ENCODE data around the gene SGSM1.

GRCh38 chr22:24887260-24887659 lies 81.2 kb downstream of the SGSM1 start:
- TF ChIP-seq POLR2AphosphoS5 (IDR thresholded peaks at IDR 0.05) (no peak), CTCF (IDR thresholded peaks at IDR 0.05) (no peak), POLR2A (IDR thresholded peaks at IDR 0.05) (no peak), EP300 (IDR thresholded peaks at IDR 0.05) (no peak)

Data from suprapubic skin (tissue), 4 donors.